ENCODE results near the gene CAP1. TPM values are rescaled to one million over a fixed set of nuclear protein-coding genes. Genes with fewer than 3 reads are reported as not detected.

CAP1 gene
- total and polyA plus RNA-seq, 2 donors (not counting 3 experiments of a cell fraction or from before 2014, with no cell fraction given), result 191 to 427 TPM

GRCh38 chr1:40047769-40048168, 7.2 kb downstream of the CAP1 start:
- no peak overlapping the region for H3K27ac ChIP-seq (ENCODE audit: insufficient read depth, low read depth, low read length)

DNA sequence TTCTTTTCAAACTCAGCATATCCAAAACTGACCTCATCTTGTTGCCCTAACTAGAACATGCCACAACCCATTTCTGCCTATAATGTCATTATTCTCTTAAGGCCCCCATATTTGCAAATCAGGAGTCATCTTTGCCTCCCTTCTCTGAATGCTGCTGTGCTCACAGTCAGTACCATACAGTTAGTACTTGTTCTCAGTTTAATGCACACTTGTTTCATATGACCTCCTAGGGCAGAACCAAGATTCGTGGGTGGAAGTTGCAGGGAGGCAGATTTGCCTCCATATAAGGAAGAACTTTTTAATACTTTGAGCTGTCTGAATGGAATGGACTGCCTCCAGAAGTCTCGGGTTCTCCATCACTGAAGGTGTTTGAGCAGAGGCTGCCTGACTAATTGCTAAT, 9.2 kb downstream of the CAP1 start:
- intact Hi-C loops (cut with micrococcal nuclease), result no loop called here
- no TSS peak for BruUV-seq (replicated peaks)
- H3K36me3 ChIP-seq (ENCODE audit: control insufficient read depth in 2 of 2, extremely low read depth in 1 of 2, insufficient read depth in 2 of 2, low read length in 2 of 2), result peaks cover 2 to 3% of the 10 kb centered on the region in 2 experiments
- no peak overlapping the region for H3K4me3 ChIP-seq (replicated peaks in 1 of 3; ENCODE audit: insufficient read depth in 1 of 3, low read depth in 1 of 3, low read length in 3 of 3)
- no peaks in the 10 kb centered on the region for H4K20me1 ChIP-seq (replicated peaks; ENCODE audit: control insufficient read depth, extremely low read depth, insufficient read depth, low read length)
- no peaks in the 10 kb centered on the region for H3K9me3 ChIP-seq (replicated peaks; ENCODE audit: control insufficient read depth, insufficient read depth, low read length)
- dilution Hi-C loops (cut with MboI; ENCODE audit: extremely low pct_ligation_motif_present, low sequenced_read_pairs), result no loop called here
- no peaks in the 10 kb centered on the region for H3K9me1 ChIP-seq (replicated peaks; ENCODE audit: control insufficient read depth, extremely low read depth, insufficient read depth, low read length)
- no peak overlapping the region for H3K9ac ChIP-seq (replicated peaks; ENCODE audit: extremely low read depth, insufficient read depth, low read length)
- CTCF ChIA-PET, result interaction anchor here (2.2 kb wide), 1 partner anchor 18 kb away, joined by 9 read pairs; no protein-coding TSS in a partner anchor
- no peak for DNase-seq (ENCODE audit: low read depth, low spot score)
- no peak overlapping the region for H2AFZ ChIP-seq (ENCODE audit: low read depth, low read length)
- TF ChIP-seq MAX (IDR thresholded peaks at IDR 0.05; ENCODE audit: insufficient read depth, insufficient read length) (no peak), EZH2 (IDR thresholded peaks at IDR 0.05; ENCODE audit: borderline replicate concordance, low read depth, low read length, severe bottlenecking) (no peak), JUN (IDR thresholded peaks at IDR 0.05; ENCODE audit: borderline replicate concordance, insufficient read depth, insufficient read length, low read depth) (no peak)
- TF ChIP-seq, protein P1, sequence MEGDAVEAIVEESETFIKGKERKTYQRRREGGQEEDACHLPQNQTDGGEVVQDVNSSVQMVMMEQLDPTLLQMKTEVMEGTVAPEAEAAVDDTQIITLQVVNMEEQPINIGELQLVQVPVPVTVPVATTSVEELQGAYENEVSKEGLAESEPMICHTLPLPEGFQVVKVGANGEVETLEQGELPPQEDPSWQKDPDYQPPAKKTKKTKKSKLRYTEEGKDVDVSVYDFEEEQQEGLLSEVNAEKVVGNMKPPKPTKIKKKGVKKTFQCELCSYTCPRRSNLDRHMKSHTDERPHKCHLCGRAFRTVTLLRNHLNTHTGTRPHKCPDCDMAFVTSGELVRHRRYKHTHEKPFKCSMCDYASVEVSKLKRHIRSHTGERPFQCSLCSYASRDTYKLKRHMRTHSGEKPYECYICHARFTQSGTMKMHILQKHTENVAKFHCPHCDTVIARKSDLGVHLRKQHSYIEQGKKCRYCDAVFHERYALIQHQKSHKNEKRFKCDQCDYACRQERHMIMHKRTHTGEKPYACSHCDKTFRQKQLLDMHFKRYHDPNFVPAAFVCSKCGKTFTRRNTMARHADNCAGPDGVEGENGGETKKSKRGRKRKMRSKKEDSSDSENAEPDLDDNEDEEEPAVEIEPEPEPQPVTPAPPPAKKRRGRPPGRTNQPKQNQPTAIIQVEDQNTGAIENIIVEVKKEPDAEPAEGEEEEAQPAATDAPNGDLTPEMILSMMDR (IDR thresholded peaks at IDR 0.05; ENCODE audit: extremely low read depth in 1 of 2, insufficient read depth in 1 of 2, low read depth in 1 of 2, low read length in 2 of 2), result no peak
- H3K27ac ChIP-seq (ENCODE audit: insufficient read depth, low read depth, low read length), result no peak overlapping the region
- FAIRE-seq, result no peak
- H3K79me2 ChIP-seq (ENCODE audit: control insufficient read depth, insufficient read depth, low read length), result peaks cover 95% of the 10 kb centered on the region
- H3K27me3 ChIP-seq (ENCODE audit: control insufficient read depth in 2 of 2, insufficient read depth in 2 of 2, low read length in 2 of 2), result no peaks in the 10 kb centered on the region
- no peaks in the 10 kb centered on the region for H3K4me1 ChIP-seq (ENCODE audit: control insufficient read depth, extremely low read depth, insufficient read depth, low read length)
- no peak overlapping the region for H3K4me2 ChIP-seq (ENCODE audit: insufficient read depth, low read length)
- POLR2A ChIA-PET, result no interaction called here

More at GRCh38 chr1:40047769-40048168, 7.2 kb downstream of the CAP1 start:
- Histone ChIP-seq H3K79me2 (ENCODE audit: control insufficient read depth, insufficient read depth, low read length) (peaks cover 97% of the 10 kb centered on the region), H3K4me3 (replicated peaks in 1 of 3; ENCODE audit: insufficient read depth in 1 of 3, low read depth in 1 of 3, low read length in 3 of 3) (no peak overlapping the region), H3K9me3 (replicated peaks; ENCODE audit: control insufficient read depth, insufficient read depth, low read length) (no peaks in the 10 kb centered on the region), H4K20me1 (replicated peaks; ENCODE audit: control insufficient read depth, extremely low read depth, insufficient read depth, low read length) (peaks cover 5% of the 10 kb centered on the region), H2AFZ (ENCODE audit: low read depth, low read length) (no peak overlapping the region), H3K9ac (replicated peaks; ENCODE audit: extremely low read depth, insufficient read depth, low read length) (no peak overlapping the region), H3K9me1 (replicated peaks; ENCODE audit: control insufficient read depth, extremely low read depth, insufficient read depth, low read length) (no peaks in the 10 kb centered on the region), H3K4me1 (ENCODE audit: control insufficient read depth, extremely low read depth, insufficient read depth, low read length) (peaks cover 6% of the 10 kb centered on the region), H3K36me3 (ENCODE audit: control insufficient read depth in 2 of 2, extremely low read depth in 1 of 2, insufficient read depth in 2 of 2, low read length in 2 of 2) (peaks cover 2 to 3% of the 10 kb centered on the region in 2 experiments), H3K27me3 (ENCODE audit: control insufficient read depth in 2 of 2, insufficient read depth in 2 of 2, low read length in 2 of 2) (no peaks in the 10 kb centered on the region), H3K4me2 (ENCODE audit: insufficient read depth, low read length) (no peak overlapping the region)
- FAIRE-seq, result no peak
- ChIA-PET POLR2A (no interaction called here), CTCF (no interaction called here)
- dilution Hi-C loops (cut with MboI; ENCODE audit: extremely low pct_ligation_motif_present, low sequenced_read_pairs) (no loop called here), intact Hi-C loops (cut with micrococcal nuclease) (no loop called here)
- DNase-seq (ENCODE audit: low read depth, low spot score), result no peak
- BruUV-seq (replicated peaks), result no TSS peak
- TF ChIP-seq POLR2AphosphoS5 (IDR thresholded peaks at IDR 0.05; ENCODE audit: insufficient read depth, low read depth, low read length), result no peak
- TF ChIP-seq POLR2A (IDR thresholded peaks at IDR 0.05; ENCODE audit: low read depth, low read length), result no peak
- no peak for TF ChIP-seq MAX (IDR thresholded peaks at IDR 0.05; ENCODE audit: insufficient read depth, insufficient read length)
- no peak for TF ChIP-seq EZH2 (IDR thresholded peaks at IDR 0.05; ENCODE audit: borderline replicate concordance, low read depth, low read length, severe bottlenecking)
- no peak for TF ChIP-seq FOS (IDR thresholded peaks at IDR 0.05; ENCODE audit: borderline replicate concordance, insufficient read depth, low read length)
- no peak for TF ChIP-seq GATA2 (IDR thresholded peaks at IDR 0.05; ENCODE audit: insufficient read depth, insufficient read length, low read depth, low read length)
